Measurements from ENCODE around the gene PLCG1. TPM values are rescaled to one million over a fixed set of nuclear protein-coding genes. Genes with fewer than 3 reads are reported as not detected.

The PLCG1 gene
- polyA plus RNA-seq, 3 donors, result 144 to 202 (median 174) TPM

- DNase-seq (ENCODE audit: extremely low read depth in 1 of 11, low read depth in 9 of 11, low spot score in 4 of 11), result peak; percentile 52 to 83 (median 70)
Measured at GRCh38 chr20:41137614-41138474, 501 bp downstream of the PLCG1 start.

GRCh38 chr20:41138475-41139226 is 1.3 kb downstream of the PLCG1 start:
- DNase-seq (ENCODE audit: extremely low read depth in 1 of 11, low read depth in 9 of 11, low spot score in 4 of 11), result peak in 1 of 11 donors; percentile 11

- DNase-seq (ENCODE audit: extremely low read depth in 1 of 11, low read depth in 9 of 11, low spot score in 4 of 11), result no peak
Measured at GRCh38 chr20:41139227-41140093, 2.1 kb downstream of the PLCG1 start.

GRCh38 chr20:41140226-41141133 is 3.1 kb downstream of the PLCG1 start:
- DNase-seq (ENCODE audit: extremely low read depth in 1 of 11, low read depth in 9 of 11, low spot score in 4 of 11), result no peak

DNA sequence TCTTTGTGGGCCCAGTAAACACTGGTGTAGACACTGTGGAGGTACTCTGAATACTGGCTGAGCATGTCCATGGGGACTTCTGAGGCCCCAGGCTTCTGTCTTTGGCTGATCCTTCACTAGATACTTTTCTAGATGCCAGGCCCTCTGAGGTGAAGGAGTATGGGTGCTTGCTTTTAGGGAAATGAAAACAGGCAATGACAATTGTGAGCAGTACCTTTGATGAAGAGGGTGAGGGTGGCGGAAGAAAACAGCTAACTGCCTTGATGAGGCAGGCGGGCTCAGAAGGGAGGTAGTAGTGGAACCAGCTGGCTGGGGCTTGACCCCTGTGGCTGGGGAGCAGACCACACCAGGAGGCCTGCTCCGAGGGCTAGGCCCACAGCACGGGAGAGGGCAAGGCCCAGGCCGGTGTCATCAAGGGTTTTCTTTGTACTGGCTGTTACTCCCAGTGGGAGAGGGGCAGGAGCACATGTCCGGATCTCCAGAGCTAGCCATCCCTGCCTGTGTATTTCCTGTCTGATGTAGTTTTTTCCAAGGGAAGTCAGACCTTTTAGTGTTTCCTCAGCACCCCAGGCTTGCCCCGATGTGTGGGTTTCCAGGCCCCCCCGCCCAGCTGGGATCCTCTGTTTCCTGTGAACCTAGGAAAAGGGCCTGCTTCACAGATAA is 3.9 kb downstream of the PLCG1 start:
- DNase-seq (ENCODE audit: extremely low read depth in 1 of 11, low read depth in 9 of 11, low spot score in 4 of 11), result no peak

DNA sequence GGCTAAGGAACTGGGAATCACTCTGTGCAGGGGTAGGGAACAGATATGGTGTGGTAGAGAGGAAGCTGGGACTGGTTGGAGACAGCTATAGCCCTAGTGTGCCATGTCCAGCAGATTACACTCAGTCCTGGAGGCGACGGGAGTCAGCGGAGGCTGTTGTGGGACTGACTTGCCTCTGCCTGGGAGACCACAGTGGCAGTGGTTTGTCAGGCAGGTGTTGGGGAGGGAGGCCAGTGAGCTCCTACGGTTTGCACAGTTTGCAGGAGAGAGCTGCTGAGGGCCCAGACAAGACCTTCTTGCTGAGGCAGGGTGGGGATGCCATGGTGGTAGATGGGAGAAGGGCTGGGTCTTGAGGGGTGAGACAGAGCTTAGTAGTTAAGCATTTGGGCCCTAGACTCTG is 4.9 kb downstream of the PLCG1 start:
- no peak for DNase-seq (ENCODE audit: extremely low read depth in 1 of 11, low read depth in 9 of 11, low spot score in 4 of 11)

- no peak for DNase-seq (ENCODE audit: extremely low read depth in 1 of 11, low read depth in 9 of 11, low spot score in 4 of 11)
Measured at GRCh38 chr20:41142919-41143318, 5.6 kb downstream of the PLCG1 start.

DNA sequence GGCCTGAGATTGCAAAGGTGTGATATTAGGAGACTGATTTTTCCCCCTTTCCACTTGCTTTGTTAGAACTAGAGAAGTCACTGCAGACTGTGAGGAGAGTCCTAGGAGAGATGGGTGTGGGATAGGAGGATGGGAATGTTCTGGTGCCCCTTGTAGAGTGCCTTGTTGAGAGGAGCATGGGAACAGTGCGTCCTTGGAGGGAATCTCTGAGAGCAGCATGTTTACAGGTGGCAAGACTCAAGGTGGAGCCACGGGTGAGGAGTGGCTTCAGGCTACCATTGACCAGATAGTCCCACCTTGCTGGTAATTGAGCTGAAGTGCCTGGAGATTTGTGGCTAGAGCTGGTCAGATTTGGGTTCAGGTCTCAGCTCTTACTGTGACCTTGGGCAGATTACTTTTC is 6.0 kb downstream of the PLCG1 start:
- DNase-seq (ENCODE audit: extremely low read depth in 1 of 11, low read depth in 9 of 11, low spot score in 4 of 11), result no peak

- DNase-seq (ENCODE audit: extremely low read depth in 1 of 11, low read depth in 9 of 11, low spot score in 4 of 11), result no peak
Measured at GRCh38 chr20:41145317-41145716, 8.0 kb downstream of the PLCG1 start.

DNA sequence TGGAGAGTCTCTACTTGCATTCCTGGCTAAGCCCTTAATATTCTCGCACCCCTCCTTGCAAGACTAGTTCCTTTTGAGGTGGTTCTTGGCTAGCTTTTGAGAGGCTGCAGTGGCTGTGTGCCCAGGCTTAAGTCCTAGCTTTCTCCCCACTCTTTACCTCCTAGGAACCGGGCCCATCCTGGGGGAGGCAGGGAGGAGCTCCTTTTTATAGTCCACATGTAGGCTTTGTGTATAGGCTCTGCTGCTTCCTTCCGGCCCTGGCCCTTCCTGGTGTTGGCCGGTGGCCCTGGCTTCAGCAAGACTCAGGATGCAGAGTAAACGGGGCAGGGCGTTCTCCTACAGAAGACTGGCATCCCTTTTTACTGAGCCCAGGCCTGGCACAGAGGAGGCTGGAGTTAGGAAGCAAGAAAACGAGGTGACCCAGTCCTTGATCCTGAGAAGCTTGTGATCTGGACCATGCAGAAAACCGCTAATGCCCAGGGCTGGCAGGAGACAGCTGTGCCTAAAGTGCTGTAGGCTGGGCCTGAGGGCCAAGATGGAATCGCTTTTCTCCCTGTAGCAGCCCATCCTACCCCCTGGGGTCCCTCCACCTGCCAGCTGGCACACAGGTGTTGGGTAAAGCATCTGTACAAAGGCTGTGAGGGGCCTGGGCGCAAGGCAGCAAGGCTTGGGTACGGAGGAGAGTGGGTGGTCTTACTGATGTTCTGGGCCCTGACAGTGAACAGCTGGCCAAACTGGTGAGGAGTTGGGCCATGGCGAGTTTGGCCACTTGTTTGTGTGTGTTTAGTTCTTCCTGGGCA is 8.7 kb downstream of the PLCG1 start:
- DNase-seq (ENCODE audit: extremely low read depth in 1 of 11, low read depth in 9 of 11, low spot score in 4 of 11), result no peak

- peak in 2 of 11 donors; percentile 9 to 26 for DNase-seq (ENCODE audit: extremely low read depth in 1 of 11, low read depth in 9 of 11, low spot score in 4 of 11)
Measured at GRCh38 chr20:41147767-41148191, 10.4 kb downstream of the PLCG1 start.

- no peak for DNase-seq (ENCODE audit: extremely low read depth in 1 of 11, low read depth in 9 of 11, low spot score in 4 of 11)
Measured at GRCh38 chr20:41148942-41149341, 11.6 kb downstream of the PLCG1 start.

DNA sequence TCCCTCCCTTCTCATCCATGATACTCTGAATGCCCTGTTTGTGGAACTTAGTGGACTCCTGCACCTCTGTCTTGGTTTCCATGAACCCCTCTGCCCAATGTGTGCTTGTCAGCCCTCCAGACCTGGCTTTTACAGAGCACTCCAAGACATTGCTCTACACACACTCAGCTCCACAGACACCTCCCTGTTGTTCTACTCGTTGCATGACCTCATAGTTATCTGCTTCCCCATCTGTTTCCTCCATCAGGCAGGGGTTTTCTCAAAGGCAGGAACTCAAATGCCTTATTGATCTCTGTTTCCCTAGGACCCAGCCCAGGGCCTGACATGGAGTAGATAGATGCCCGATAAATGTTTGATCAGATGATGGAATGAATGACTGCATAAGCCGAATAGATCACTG is 13.3 kb downstream of the PLCG1 start:
- DNase-seq (ENCODE audit: extremely low read depth in 1 of 11, low read depth in 9 of 11, low spot score in 4 of 11), result no peak

GRCh38 chr20:41151134-41151869 is 14.0 kb downstream of the PLCG1 start:
- no peak for DNase-seq (ENCODE audit: extremely low read depth in 1 of 11, low read depth in 9 of 11, low spot score in 4 of 11)

DNA sequence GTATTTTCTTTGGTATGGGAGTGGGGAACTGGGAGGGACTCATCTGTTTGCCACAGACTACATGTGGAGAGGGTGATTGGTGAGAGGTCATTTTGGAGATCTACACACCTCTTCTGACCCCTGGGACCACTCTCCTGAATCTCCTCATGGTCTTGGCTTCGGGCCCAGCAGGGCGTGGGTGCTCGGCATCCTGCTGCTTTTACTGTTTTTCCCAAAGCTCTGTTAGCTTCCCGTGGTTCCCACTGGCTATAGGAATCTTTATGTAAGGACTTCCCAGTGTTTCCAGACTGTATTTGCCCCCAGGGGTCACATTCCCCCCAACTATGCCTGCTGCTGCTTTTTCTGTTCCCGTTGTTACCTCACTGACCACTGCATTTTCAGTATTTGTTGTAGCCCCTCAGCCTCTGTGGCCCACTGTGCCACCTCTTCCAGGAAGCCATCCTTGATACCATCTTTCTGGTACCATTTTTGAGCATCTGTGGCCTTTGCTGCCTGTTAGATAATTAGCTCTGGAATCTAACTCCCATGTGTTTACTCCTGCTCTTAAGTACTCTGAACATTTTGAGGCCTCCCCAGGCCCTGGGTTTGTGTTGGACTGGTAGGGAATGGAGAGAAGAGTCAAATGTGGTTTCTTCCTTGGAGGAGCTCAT is 14.9 kb downstream of the PLCG1 start:
- no peak for DNase-seq (ENCODE audit: extremely low read depth in 1 of 11, low read depth in 9 of 11, low spot score in 4 of 11)
